ENCODE measurements around the gene RNF217.

The RNF217 gene

DNA sequence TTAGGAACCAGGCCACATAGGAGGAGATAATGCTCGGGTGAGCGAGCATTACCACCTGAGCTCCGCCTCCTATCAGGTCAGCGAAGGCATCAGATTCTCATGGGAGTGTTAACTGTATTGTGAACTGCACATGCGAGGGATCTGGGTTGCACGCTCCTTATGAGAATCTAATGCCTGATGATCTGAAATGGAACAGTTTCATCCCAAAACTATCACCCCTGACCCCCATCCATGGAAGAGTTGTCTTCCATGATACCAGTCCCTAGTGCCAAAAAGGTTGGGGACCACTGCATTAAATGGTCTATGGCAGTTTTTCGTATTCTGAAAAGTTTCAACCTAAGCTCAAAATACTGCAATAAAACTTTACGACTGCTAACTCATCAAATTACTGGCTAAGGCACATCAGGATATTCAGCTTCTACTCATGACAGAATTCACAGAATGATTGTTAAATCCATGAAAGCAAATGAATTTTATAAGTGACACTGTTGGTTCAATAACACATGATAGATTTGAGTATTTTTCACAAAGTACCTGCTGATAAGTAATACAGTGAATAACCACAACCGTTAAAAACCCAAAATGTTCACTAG lies 25.9 kb downstream of the RNF217 start:
- no peak for DNase-seq (ENCODE audit: low read depth)
- TF ChIP-seq, protein P1, sequence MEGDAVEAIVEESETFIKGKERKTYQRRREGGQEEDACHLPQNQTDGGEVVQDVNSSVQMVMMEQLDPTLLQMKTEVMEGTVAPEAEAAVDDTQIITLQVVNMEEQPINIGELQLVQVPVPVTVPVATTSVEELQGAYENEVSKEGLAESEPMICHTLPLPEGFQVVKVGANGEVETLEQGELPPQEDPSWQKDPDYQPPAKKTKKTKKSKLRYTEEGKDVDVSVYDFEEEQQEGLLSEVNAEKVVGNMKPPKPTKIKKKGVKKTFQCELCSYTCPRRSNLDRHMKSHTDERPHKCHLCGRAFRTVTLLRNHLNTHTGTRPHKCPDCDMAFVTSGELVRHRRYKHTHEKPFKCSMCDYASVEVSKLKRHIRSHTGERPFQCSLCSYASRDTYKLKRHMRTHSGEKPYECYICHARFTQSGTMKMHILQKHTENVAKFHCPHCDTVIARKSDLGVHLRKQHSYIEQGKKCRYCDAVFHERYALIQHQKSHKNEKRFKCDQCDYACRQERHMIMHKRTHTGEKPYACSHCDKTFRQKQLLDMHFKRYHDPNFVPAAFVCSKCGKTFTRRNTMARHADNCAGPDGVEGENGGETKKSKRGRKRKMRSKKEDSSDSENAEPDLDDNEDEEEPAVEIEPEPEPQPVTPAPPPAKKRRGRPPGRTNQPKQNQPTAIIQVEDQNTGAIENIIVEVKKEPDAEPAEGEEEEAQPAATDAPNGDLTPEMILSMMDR (conservative IDR thresholded peaks at IDR 0.05; ENCODE audit: low read length), result no peak
- no peak overlapping the region for H3K4me3 ChIP-seq (ENCODE audit: low read length)

DNA sequence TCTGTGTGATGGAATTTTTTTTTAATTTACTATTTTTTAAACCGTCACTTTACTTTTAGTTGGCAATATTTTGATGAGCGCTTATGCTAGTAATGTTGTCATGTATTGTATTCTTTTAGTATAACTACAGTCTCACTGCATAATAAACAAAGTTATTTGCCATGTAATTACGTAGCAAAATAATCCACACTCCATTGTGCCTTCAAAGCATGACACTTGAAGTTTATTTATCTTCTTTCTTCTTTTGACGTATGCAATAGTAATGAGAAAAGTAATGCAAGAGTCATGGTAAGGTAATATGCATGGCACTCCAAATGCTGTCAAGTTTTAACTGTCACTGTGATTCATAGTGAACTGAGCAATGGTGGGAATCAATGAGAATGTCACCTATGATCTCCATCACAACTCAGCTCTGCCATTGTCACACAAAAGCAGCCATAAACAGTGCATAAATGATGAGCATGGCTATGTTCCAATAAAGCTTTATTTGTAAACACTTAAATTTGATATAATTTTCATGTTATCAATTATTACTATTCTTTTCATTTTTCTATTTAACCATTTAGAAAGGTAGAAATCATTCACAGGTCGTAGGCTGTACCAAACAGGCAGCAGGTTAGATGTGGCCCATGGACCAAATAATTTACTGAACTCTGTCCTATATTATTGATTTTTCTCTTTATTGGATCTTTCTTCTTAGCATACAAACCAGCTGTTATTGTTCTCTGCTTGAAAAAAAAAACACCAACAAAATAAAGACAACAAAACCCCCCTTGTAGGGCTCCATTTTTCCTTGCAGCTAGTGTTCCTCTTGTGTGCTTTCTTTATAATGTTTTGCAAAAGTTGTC lies 27.1 kb downstream of the RNF217 start:
- no peak overlapping the region for H3K4me3 ChIP-seq (ENCODE audit: low read length)

GRCh38 chr6:124990988-124991387 lies 28.8 kb downstream of the RNF217 start:
- no peak overlapping the region for H3K4me3 ChIP-seq (ENCODE audit: low read length)
- no peak for DNase-seq (ENCODE audit: low read depth)
- TF ChIP-seq, protein P1 (conservative IDR thresholded peaks at IDR 0.05; ENCODE audit: low read length), result no peak

More for the DNA sequence above, 27.1 kb downstream of the RNF217 start:
- TF ChIP-seq, protein P1 (conservative IDR thresholded peaks at IDR 0.05; ENCODE audit: low read length), result no peak
- DNase-seq (ENCODE audit: low read depth), result no peak

DNA sequence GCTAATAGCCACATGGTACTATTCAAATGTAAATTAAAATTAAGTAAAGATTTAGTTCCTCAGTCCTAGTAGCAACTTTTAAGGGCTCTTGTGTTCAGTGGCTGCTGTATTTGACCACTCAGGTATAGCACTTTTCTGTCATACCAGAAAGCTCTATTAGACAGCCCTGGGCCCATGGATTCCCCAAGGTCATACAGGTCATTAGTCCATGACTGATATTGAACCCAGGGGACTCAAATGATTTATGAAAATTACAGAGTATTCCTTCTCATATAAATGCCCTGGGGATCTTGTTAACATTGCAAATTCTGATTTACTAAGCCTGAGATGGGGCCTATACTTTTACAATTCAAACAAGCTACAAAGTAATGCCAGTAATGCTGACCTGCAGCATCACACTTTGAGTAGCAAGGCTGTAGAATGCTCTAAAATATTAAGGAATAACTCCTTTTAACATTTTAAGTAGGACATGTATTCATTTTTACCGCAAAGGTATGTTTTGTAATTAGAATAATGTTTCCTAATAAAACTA lies 29.6 kb downstream of the RNF217 start:
- TF ChIP-seq, protein P1 (conservative IDR thresholded peaks at IDR 0.05; ENCODE audit: low read length), result no peak
- no peak overlapping the region for H3K4me3 ChIP-seq (ENCODE audit: low read length)
- no peak for DNase-seq (ENCODE audit: low read depth)

DNA sequence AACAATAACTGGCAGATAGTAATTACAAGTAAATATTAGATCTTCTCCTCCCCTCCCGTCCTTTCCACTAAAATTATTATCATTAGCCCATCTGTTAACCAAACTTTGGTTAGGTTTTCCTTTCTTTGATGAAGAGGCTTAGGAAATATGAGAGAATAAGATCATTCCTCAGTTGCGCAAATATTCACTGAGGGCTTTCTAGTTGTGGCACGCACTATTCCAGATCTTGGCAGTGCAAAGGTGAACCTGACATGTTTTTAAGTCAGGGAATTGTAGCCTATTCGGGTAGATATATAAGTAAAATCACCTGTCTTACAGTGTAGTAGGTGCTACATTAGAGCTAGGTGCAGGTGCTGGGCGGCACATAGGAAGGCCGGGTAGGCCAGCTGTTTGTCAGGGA lies 31.1 kb downstream of the RNF217 start:
- no peak for DNase-seq (ENCODE audit: low read depth)
- TF ChIP-seq, protein P1 (conservative IDR thresholded peaks at IDR 0.05; ENCODE audit: low read length), result no peak
- H3K4me3 ChIP-seq (ENCODE audit: low read length), result no peak overlapping the region

GRCh38 chr6:124994648-124995047 lies 32.4 kb downstream of the RNF217 start:
- no peak for DNase-seq (ENCODE audit: low read depth)

More at GRCh38 chr6:124994648-124995047, 32.4 kb downstream of the RNF217 start:
- TF ChIP-seq, protein P1 (conservative IDR thresholded peaks at IDR 0.05; ENCODE audit: low read length), result no peak
- H3K4me3 ChIP-seq (ENCODE audit: low read length), result no peak overlapping the region
